Panc1 (cell line): Measurements from ENCODE around the gene ANO4. TPM values are rescaled to one million over a fixed set of nuclear protein-coding genes. Genes with fewer than 3 reads are reported as not detected.

ENCODE experiments used
- ATAC-seq: fragments of 200-7000 bp; cut with Tn5 transposase; 2 replicates; pipeline ENCODE4 v1.9.1; 2020; ENCODE audit warnings: mild to moderate bottlenecking, moderate library complexity
- BruUV-seq: library from RNA; stranded (reverse); fragments of 400-500 nt; replicated peaks from 2 replicates; lab custom pipeline; 2021; lab: Mats Ljungman, UMichigan
- CTCF ChIA-PET: fragments of 300-600 bp; sonication (Branson Sonifier 250); formaldehyde crosslinking; loops from one replicate; lab custom pipeline; 2022; ENCODE audit warnings: antibody characterized with exemption; lab: Charles Lee
- POLR2A ChIA-PET: fragments of 300-600 bp; sonication (Branson Sonifier 250); formaldehyde crosslinking; loops from one replicate; lab custom pipeline; 2022; ENCODE audit warnings: antibody characterized with exemption; lab: Charles Lee
- DNase-seq: peaks from one replicate; pipeline ENCODE4 v3.0.0-alpha.2; 2010; ENCODE audit warnings: low read depth, low spot score
- H3K27ac ChIP-seq: 2 replicates; pipeline ENCODE4 v1.5.1; 2011; ENCODE audit warnings: mild to moderate bottlenecking, low read length, inconsistent platforms
- H3K27me3 ChIP-seq: fragments of 200-500 bp; sonication (Bioruptor generic); 2 replicates; pipeline ENCODE4 v1.6.0; 2014; ENCODE audit warnings: low read length, inconsistent platforms; ENCODE audit not compliant: control insufficient read depth, insufficient read depth
- H3K36me3 ChIP-seq: fragments of 200-500 bp; sonication (Bioruptor generic); 2 replicates; pipeline ENCODE4 v1.5.1; 2014; ENCODE audit warnings: inconsistent platforms, mild to moderate bottlenecking, low read length, moderate library complexity; ENCODE audit not compliant: control insufficient read depth, insufficient read depth
- H3K4me1 ChIP-seq: 2 replicates; pipeline ENCODE4 v1.5.1; 2011; ENCODE audit warnings: inconsistent platforms, mild to moderate bottlenecking, low read length, moderate library complexity; ENCODE audit not compliant: control insufficient read depth, insufficient read depth
- H3K4me3 ChIP-seq, 2 experiments: 2 replicates each; pipeline ENCODE4 v1.5.1; 2011 to 2012; ENCODE audit warnings: low read depth in 2 of 2, low read length in 2 of 2, mild to moderate bottlenecking in 2 of 2, inconsistent platforms in 1 of 2, moderate library complexity in 1 of 2
- H3K9me3 ChIP-seq: fragments of 200-500 bp; sonication (Bioruptor generic); 2 replicates; pipeline ENCODE4 v1.5.1; 2014; ENCODE audit warnings: low read depth, mild to moderate bottlenecking, inconsistent platforms, low read length, moderate library complexity; ENCODE audit not compliant: control insufficient read depth, insufficient read depth
- POLR2AphosphoS5 ChIP-seq: IDR thresholded peaks from 2 replicates; pipeline ENCODE4 v1.6.1; 2012; ENCODE audit warnings: mild to moderate bottlenecking, low read depth, low read length, moderate library complexity
- SIN3A ChIP-seq: IDR thresholded peaks from 2 replicates; pipeline ENCODE4 v1.6.1; 2012; ENCODE audit warnings: low read depth, mild to moderate bottlenecking, low read length, moderate library complexity, borderline replicate concordance; ENCODE audit not compliant: insufficient read depth
- TCF7L2 ChIP-seq: IDR thresholded peaks from 2 replicates; pipeline ENCODE4 v1.6.1; 2011; ENCODE audit warnings: mild to moderate bottlenecking, low read depth, low read length, inconsistent platforms
- in situ Hi-C: cut with HindIII; loops from 2 replicates; pipeline ENCODE4 v1.10.0; 2016; ENCODE audit warnings: low sequenced_read_pairs, low pct_unique_long_range_greater_than_20kb
- intact Hi-C: fragments of 100-400 bp; cut with micrococcal nuclease; formaldehyde crosslinking; loops from one replicate; pipeline ENCODE4 v1.10.0; 2022; ENCODE audit not compliant: unreplicated experiment
- total RNA-seq: library from RNA; stranded (reverse); gene quantifications from one replicate; pipeline ENCODE4 v1.2.1, GENCODE V29; 2021; ENCODE audit not compliant: unreplicated experiment
- TF ChIP-seq, protein P1 (sequence below): fragments of 450-650 bp; IDR thresholded peaks from 2 replicates; pipeline ENCODE4 v1.5.1; 2017; ENCODE audit warnings: mild to moderate bottlenecking
- TF ChIP-seq, protein P2 (sequence below), 2 experiments: IDR thresholded peaks; 2 replicates each; pipeline ENCODE4 v1.6.1; 2011 to 2012; ENCODE audit warnings: low read depth in 2 of 2, control low read depth in 1 of 2, low read length in 1 of 2, mild to moderate bottlenecking in 1 of 2, moderate library complexity in 1 of 2; ENCODE audit not compliant: insufficient read depth in 1 of 2

The ANO4 gene
- total RNA-seq, 1 experiment from 2014 or later = not detected

DNA sequence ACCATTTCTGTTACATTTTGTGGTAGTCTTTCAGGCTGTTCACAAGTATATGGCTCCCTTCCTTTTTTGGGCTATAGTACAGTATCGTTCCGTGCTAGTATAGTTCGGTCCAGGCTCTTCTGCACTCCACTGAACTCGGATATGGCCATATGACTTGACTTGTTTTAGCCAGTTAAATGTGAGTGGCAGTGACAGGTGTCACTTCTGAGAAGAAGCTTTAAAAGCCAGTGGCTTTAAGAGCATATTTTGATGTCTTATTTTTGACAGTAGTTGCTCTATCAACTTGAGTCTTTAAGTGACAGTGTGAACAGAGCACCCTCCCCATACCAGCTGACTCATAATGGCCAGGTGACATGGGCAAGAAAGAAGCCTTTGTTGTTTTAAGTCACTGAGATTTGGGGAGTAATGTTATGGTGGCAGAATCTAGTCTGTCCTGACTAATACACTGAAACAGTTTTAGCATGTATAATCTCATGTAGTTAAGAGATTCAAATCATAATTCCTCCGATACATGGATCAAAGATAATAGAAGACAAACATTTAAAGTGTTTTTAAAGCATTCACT is 64.6 kb downstream of the ANO4 start:
- Histone ChIP-seq H3K4me1 (no peaks in the 10 kb centered on the region), H3K4me3 (no peak overlapping the region), H3K36me3 (no peaks in the 10 kb centered on the region), H3K27me3 (no peaks in the 10 kb centered on the region), H3K27ac (no peak overlapping the region), H3K9me3 (no peaks in the 10 kb centered on the region)
- DNase-seq (no peak), ATAC-seq (no peak)
- CTCF ChIA-PET = no interaction called here
- POLR2A ChIA-PET = no interaction called here
- BruUV-seq = no TSS peak
- intact Hi-C loops = no loop called here
- no peak for TF ChIP-seq POLR2AphosphoS5
- TF ChIP-seq, protein P1, sequence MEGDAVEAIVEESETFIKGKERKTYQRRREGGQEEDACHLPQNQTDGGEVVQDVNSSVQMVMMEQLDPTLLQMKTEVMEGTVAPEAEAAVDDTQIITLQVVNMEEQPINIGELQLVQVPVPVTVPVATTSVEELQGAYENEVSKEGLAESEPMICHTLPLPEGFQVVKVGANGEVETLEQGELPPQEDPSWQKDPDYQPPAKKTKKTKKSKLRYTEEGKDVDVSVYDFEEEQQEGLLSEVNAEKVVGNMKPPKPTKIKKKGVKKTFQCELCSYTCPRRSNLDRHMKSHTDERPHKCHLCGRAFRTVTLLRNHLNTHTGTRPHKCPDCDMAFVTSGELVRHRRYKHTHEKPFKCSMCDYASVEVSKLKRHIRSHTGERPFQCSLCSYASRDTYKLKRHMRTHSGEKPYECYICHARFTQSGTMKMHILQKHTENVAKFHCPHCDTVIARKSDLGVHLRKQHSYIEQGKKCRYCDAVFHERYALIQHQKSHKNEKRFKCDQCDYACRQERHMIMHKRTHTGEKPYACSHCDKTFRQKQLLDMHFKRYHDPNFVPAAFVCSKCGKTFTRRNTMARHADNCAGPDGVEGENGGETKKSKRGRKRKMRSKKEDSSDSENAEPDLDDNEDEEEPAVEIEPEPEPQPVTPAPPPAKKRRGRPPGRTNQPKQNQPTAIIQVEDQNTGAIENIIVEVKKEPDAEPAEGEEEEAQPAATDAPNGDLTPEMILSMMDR = no peak
- TF ChIP-seq SIN3A = no peak
- TF ChIP-seq TCF7L2 = no peak
- TF ChIP-seq, protein P2, sequence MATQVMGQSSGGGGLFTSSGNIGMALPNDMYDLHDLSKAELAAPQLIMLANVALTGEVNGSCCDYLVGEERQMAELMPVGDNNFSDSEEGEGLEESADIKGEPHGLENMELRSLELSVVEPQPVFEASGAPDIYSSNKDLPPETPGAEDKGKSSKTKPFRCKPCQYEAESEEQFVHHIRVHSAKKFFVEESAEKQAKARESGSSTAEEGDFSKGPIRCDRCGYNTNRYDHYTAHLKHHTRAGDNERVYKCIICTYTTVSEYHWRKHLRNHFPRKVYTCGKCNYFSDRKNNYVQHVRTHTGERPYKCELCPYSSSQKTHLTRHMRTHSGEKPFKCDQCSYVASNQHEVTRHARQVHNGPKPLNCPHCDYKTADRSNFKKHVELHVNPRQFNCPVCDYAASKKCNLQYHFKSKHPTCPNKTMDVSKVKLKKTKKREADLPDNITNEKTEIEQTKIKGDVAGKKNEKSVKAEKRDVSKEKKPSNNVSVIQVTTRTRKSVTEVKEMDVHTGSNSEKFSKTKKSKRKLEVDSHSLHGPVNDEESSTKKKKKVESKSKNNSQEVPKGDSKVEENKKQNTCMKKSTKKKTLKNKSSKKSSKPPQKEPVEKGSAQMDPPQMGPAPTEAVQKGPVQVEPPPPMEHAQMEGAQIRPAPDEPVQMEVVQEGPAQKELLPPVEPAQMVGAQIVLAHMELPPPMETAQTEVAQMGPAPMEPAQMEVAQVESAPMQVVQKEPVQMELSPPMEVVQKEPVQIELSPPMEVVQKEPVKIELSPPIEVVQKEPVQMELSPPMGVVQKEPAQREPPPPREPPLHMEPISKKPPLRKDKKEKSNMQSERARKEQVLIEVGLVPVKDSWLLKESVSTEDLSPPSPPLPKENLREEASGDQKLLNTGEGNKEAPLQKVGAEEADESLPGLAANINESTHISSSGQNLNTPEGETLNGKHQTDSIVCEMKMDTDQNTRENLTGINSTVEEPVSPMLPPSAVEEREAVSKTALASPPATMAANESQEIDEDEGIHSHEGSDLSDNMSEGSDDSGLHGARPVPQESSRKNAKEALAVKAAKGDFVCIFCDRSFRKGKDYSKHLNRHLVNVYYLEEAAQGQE (IDR thresholded peaks at IDR 0.05; ENCODE audit: insufficient read depth in 1 of 2, low read depth in 2 of 2, low read length in 1 of 2) = no peak
- in situ Hi-C loops = no loop called here

DNA sequence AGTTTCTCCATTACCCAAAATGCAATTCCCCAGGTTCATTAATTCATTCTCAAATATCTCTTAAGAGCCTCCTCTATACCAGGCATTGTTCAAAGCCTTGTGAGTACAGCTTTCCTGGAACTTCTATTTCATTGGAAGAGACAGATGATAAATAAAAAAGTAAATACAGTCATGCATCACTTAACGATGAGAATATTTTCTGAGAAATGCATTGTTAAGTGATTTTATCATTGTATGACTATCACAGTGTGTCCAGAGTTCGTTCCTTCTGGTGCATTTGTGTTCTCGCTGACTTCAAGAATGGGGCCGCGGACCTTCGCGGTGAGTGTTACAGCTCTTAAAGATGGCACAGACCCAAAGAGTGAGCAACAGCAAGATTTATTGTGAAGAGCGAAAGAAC is 66.0 kb downstream of the ANO4 start:
- BruUV-seq = no TSS peak
- H3K9me3 ChIP-seq = no peaks in the 10 kb centered on the region
- intact Hi-C loops (no loop called here), in situ Hi-C loops (no loop called here)
- no peaks in the 10 kb centered on the region for H3K27me3 ChIP-seq
- TF ChIP-seq, protein P1 = no peak
- TF ChIP-seq SIN3A (no peak), TCF7L2 (no peak), POLR2AphosphoS5 (no peak)
- TF ChIP-seq, protein P2 (IDR thresholded peaks at IDR 0.05; ENCODE audit: insufficient read depth in 1 of 2, low read depth in 2 of 2, low read length in 1 of 2) = no peak
- ChIA-PET CTCF (no interaction called here), POLR2A (no interaction called here)
- no peak for ATAC-seq
- H3K27ac ChIP-seq = no peak overlapping the region
- H3K4me3 ChIP-seq = no peak overlapping the region
- no peak for DNase-seq
- no peaks in the 10 kb centered on the region for H3K4me1 ChIP-seq
- no peaks in the 10 kb centered on the region for H3K36me3 ChIP-seq
